Keratinocyte (primary cell): ENCODE results near the gene SCARF2. TPM values are rescaled to one million over a fixed set of nuclear protein-coding genes. Genes with fewer than 3 reads are reported as not detected.

Experiments
- DNase-seq: peaks from one replicate; pipeline ENCODE4 v3.0.0-alpha.2; 2011; ENCODE audit warnings: low read depth, missing footprints, low spot score
- FAIRE-seq: peaks from 2 replicates; lab custom pipeline; 2011; peaks lifted over from hg19 to GRCh38; lab: Jason Lieb, UNC
- H2AFZ ChIP-seq: 2 replicates; pipeline ENCODE4 v1.6.0; 2012; ENCODE audit warnings: low read length, control low read depth, inconsistent platforms; ENCODE audit not compliant: control insufficient read depth
- H3K27ac ChIP-seq: 2 replicates; pipeline ENCODE4 v1.5.1; 2011; ENCODE audit warnings: low read length; ENCODE audit not compliant: control insufficient read depth, insufficient read depth
- H3K27me3 ChIP-seq: 3 replicates; pipeline ENCODE4 v1.6.0; 2011; ENCODE audit warnings: low read length; ENCODE audit not compliant: control insufficient read depth, insufficient read depth; ENCODE audit errors: extremely low read depth
- H3K36me3 ChIP-seq, 2 experiments: 2 replicates in 1 of 2; 3 replicates in 1 of 2; pipeline ENCODE4 v1.5.1; 2011; ENCODE audit warnings: low read length in 2 of 2, mild to moderate bottlenecking in 1 of 2; ENCODE audit not compliant: control insufficient read depth in 2 of 2, insufficient read depth in 2 of 2; ENCODE audit errors: extremely low read depth in 1 of 2
- H3K4me1 ChIP-seq: 3 replicates; pipeline ENCODE4 v1.5.1; 2011; ENCODE audit warnings: low read length; ENCODE audit not compliant: control insufficient read depth, insufficient read depth; ENCODE audit errors: extremely low read depth
- H3K4me2 ChIP-seq: 3 replicates; pipeline ENCODE4 v1.6.0; 2011; ENCODE audit warnings: low read depth, low read length; ENCODE audit not compliant: control insufficient read depth, insufficient read depth; ENCODE audit errors: extremely low read depth
- H3K4me3 ChIP-seq, 3 experiments: fragments of 200-600 bp in 1 of 3; sonication (generic) in 1 of 3; 2 replicates in 2 of 3; 3 replicates in 1 of 3; pipeline ENCODE4 v1.5.1; 2011 to 2016; ENCODE audit warnings: low read length in 3 of 3, mild to moderate bottlenecking in 3 of 3, control low read depth in 2 of 3, inconsistent platforms in 1 of 3, low read depth in 1 of 3, mixed read lengths in 1 of 3, mixed run types in 1 of 3, moderate library complexity in 1 of 3; ENCODE audit not compliant: control insufficient read depth in 2 of 3, insufficient read depth in 2 of 3; ENCODE audit errors: extremely low read depth in 1 of 3
- H3K79me2 ChIP-seq: 2 replicates; pipeline ENCODE4 v1.6.0; 2012; ENCODE audit warnings: low read length; ENCODE audit not compliant: control insufficient read depth, insufficient read depth
- H3K9ac ChIP-seq: 3 replicates; pipeline ENCODE4 v1.6.0; 2011; ENCODE audit warnings: low read length; ENCODE audit not compliant: control insufficient read depth, insufficient read depth; ENCODE audit errors: extremely low read depth
- H3K9me1 ChIP-seq: 3 replicates; pipeline ENCODE4 v1.6.0; 2011; ENCODE audit warnings: low read length; ENCODE audit not compliant: control insufficient read depth, insufficient read depth; ENCODE audit errors: extremely low read depth
- H3K9me3 ChIP-seq: 2 replicates; pipeline ENCODE4 v1.5.1; 2012; ENCODE audit warnings: low read depth, low read length; ENCODE audit not compliant: control insufficient read depth
- H4K20me1 ChIP-seq: 3 replicates; pipeline ENCODE4 v1.6.0; 2011; ENCODE audit warnings: low read length; ENCODE audit not compliant: control insufficient read depth, insufficient read depth; ENCODE audit errors: extremely low read depth
- EZH2 ChIP-seq: IDR thresholded peaks from one replicate; pipeline ENCODE4 v1.6.1; 2012; ENCODE audit warnings: inconsistent platforms, mild to moderate bottlenecking, low read length, moderate library complexity
- dilution Hi-C: fragments of 300-500 bp; cut with MboI; formaldehyde crosslinking; loops from one replicate; pipeline ENCODE4 v1.7.0; 2020; ENCODE audit warnings: low sequenced_read_pairs; ENCODE audit not compliant: extremely low pct_ligation_motif_present
- polyA plus RNA-seq, 5 experiments: library from polyadenylated mRNA; depleted of rRNA in 3 of 5; stranded (reverse) in 3 of 5; stranded (forward) in 1 of 5; unstranded in 1 of 5; fragments of >200 nt; gene quantifications; 1 replicate in 1 of 5; 2 replicates in 3 of 5; 3 replicates in 1 of 5; pipeline versions ENCODE4 v1.2.1 to v1.2.3, GENCODE V29; 2011 to 2012; ENCODE audit warnings: missing spikeins in 2 of 5, low read depth in 1 of 5, low replicate concordance in 1 of 5
- TF ChIP-seq, protein P1 (sequence below), 3 experiments: IDR thresholded peaks in 1 of 3; conservative IDR thresholded peaks in 1 of 3; optimal IDR thresholded peaks in 1 of 3; 2 replicates in 2 of 3; 3 replicates in 1 of 3; pipeline versions ENCODE3 to v1.5.1; 2011; ENCODE audit warnings: low read length in 3 of 3, mild to moderate bottlenecking in 3 of 3, moderate library complexity in 2 of 3, control low read depth in 1 of 3, inconsistent platforms in 1 of 3; ENCODE audit not compliant: insufficient read depth in 2 of 3; ENCODE audit errors: extremely low read depth in 1 of 3

The SCARF2 gene
- polyA plus RNA-seq, 1 donor (not counting 4 experiments of a cell fraction or from before 2014, with no cell fraction given), result 0.05 TPM

DNA sequence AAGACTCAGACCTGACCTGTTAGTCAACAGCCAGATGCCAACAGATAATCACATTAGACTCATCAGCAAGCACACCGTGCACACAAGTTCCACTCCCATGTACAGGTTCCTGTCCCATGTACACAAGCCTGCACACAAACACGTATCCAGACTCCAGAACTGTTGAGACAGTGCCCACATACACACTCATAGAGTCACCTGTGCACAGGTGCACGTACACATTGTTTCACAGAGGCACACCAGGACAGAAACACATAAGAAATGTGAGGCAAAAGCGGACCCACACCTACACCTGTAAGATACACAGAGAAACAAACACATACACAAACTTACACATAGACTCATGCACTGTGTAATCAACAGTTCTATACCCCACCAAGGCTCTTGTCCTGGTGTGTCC is 46.4 kb downstream of the SCARF2 start:
- no peak for FAIRE-seq
- Histone ChIP-seq H2AFZ (no peak overlapping the region), H3K36me3 (no peaks in the 10 kb centered on the region), H4K20me1 (no peaks in the 10 kb centered on the region), H3K9me3 (no peaks in the 10 kb centered on the region), H3K27me3 (no peaks in the 10 kb centered on the region), H3K4me3 (no peak overlapping the region), H3K9ac (no peak overlapping the region), H3K4me2 (no peak overlapping the region), H3K79me2 (peaks cover 8% of the 10 kb centered on the region), H3K9me1 (no peaks in the 10 kb centered on the region), H3K27ac (no peak overlapping the region), H3K4me1 (peaks cover 6% of the 10 kb centered on the region)
- no peak for DNase-seq
- dilution Hi-C loops, result no loop called here
- TF ChIP-seq, protein P1, sequence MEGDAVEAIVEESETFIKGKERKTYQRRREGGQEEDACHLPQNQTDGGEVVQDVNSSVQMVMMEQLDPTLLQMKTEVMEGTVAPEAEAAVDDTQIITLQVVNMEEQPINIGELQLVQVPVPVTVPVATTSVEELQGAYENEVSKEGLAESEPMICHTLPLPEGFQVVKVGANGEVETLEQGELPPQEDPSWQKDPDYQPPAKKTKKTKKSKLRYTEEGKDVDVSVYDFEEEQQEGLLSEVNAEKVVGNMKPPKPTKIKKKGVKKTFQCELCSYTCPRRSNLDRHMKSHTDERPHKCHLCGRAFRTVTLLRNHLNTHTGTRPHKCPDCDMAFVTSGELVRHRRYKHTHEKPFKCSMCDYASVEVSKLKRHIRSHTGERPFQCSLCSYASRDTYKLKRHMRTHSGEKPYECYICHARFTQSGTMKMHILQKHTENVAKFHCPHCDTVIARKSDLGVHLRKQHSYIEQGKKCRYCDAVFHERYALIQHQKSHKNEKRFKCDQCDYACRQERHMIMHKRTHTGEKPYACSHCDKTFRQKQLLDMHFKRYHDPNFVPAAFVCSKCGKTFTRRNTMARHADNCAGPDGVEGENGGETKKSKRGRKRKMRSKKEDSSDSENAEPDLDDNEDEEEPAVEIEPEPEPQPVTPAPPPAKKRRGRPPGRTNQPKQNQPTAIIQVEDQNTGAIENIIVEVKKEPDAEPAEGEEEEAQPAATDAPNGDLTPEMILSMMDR (optimal IDR thresholded peaks at IDR 0.05 in 1 of 3, IDR thresholded peaks at IDR 0.05 in 1 of 3, conservative IDR thresholded peaks at IDR 0.05 in 1 of 3; ENCODE audit: extremely low read depth in 1 of 3, insufficient read depth in 2 of 3, low read length in 3 of 3), result no peak
- no peak for TF ChIP-seq EZH2

DNA sequence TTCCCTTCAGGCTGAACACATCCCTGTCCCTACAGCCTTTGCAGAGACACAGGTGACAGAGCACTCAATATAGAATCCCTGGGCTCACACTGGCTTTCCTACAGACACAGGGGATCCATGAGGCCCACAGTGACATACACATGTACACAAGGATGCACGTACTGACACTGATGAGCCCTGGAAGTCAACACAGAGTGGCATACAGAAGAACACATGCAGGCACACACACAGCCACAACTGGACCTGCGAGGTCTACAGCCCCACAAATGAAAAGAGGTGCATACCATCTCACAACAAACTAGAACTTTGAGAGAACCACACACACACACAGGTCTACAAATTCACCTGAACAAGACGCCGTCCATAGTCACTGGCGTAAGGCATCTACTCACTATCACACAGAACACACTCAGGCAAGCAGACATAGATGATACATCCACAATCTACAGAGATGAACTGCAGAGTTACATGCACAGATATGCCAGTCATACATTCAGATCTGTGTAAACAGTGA is 47.2 kb downstream of the SCARF2 start:
- Histone ChIP-seq H3K4me2 (no peak overlapping the region), H3K4me1 (peaks cover 6% of the 10 kb centered on the region), H3K4me3 (no peak overlapping the region), H4K20me1 (no peaks in the 10 kb centered on the region), H3K27me3 (peaks cover under 1% of the 10 kb centered on the region), H3K79me2 (peaks cover 5% of the 10 kb centered on the region), H2AFZ (no peak overlapping the region), H3K9me3 (no peaks in the 10 kb centered on the region), H3K27ac (no peak overlapping the region), H3K9ac (no peak overlapping the region), H3K36me3 (no peaks in the 10 kb centered on the region), H3K9me1 (no peaks in the 10 kb centered on the region)
- DNase-seq (no peak), FAIRE-seq (no peak)
- TF ChIP-seq EZH2, result no peak
- TF ChIP-seq, protein P1 (optimal IDR thresholded peaks at IDR 0.05 in 1 of 3, IDR thresholded peaks at IDR 0.05 in 1 of 3, conservative IDR thresholded peaks at IDR 0.05 in 1 of 3; ENCODE audit: extremely low read depth in 1 of 3, insufficient read depth in 2 of 3, low read length in 3 of 3), result no peak
- dilution Hi-C loops, result no loop called here
